Mucosa of rectum (tissue), 2 donors: ENCODE data around the gene SLC44A5.

Experiments used
- H3K27ac ChIP-seq, 2 donors: one replicate each; pipeline ENCODE4 v1.7.0; 2013; ENCODE audit warnings: inconsistent platforms in 2 of 2, low read depth in 2 of 2, low read length in 2 of 2
- H3K27me3 ChIP-seq, 2 donors: one replicate each; pipeline ENCODE4 v1.7.0; 2013; ENCODE audit warnings: low read length in 2 of 2; ENCODE audit not compliant: control insufficient read depth in 2 of 2, insufficient read depth in 2 of 2
- H3K36me3 ChIP-seq, 2 donors: one replicate each; pipeline ENCODE4 v1.7.0; 2013; ENCODE audit warnings: low read length in 2 of 2; ENCODE audit not compliant: control insufficient read depth in 2 of 2, insufficient read depth in 2 of 2
- H3K4me1 ChIP-seq, 2 donors: one replicate each; pipeline ENCODE4 v1.7.0; 2013; ENCODE audit warnings: low read length in 2 of 2, mild to moderate bottlenecking in 1 of 2; ENCODE audit not compliant: control insufficient read depth in 2 of 2, insufficient read depth in 2 of 2
- H3K4me3 ChIP-seq, 2 donors: one replicate each; pipeline ENCODE4 v1.7.0; 2013; ENCODE audit warnings: low read length in 2 of 2
- H3K9ac ChIP-seq, 2 donors: one replicate each; pipeline ENCODE4 v1.7.0; 2013; ENCODE audit warnings: low read length in 2 of 2, low read depth in 1 of 2, mild to moderate bottlenecking in 1 of 2
- H3K9me3 ChIP-seq, 2 donors: one replicate each; pipeline ENCODE4 v1.7.0; 2013; ENCODE audit warnings: low read length in 2 of 2; ENCODE audit not compliant: control insufficient read depth in 2 of 2
- donor health status: healthy.
- donor health status: Normal muscosa, but diverticular disease.

Gene SLC44A5

DNA sequence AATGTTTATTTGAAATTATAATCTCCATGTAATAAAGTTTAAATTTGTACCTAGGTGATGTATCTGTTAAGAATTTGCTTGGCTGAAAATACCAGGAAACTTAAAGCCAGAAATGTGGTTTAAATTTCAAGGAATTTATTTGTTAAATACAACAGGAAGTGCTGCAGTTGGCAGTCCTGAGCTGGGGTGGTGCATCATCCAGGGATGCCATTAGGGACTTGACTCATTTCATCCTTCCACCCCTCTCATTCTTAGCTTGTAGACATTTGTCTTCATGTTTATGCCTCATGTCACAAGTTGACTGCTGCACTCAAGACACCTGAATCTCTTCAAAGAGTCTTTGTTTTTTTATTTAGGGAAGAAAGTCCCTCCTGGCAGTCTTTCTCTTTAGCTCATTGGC lies 300.8 kb downstream of the SLC44A5 start:
- Histone ChIP-seq H3K4me1 (no peaks in the 10 kb centered on the region), H3K27me3 (no peaks in the 10 kb centered on the region), H3K27ac (no peak overlapping the region), H3K9ac (no peak overlapping the region), H3K4me3 (no peak overlapping the region), H3K36me3 (no peaks in the 10 kb centered on the region), H3K9me3 (no peaks in the 10 kb centered on the region)

DNA sequence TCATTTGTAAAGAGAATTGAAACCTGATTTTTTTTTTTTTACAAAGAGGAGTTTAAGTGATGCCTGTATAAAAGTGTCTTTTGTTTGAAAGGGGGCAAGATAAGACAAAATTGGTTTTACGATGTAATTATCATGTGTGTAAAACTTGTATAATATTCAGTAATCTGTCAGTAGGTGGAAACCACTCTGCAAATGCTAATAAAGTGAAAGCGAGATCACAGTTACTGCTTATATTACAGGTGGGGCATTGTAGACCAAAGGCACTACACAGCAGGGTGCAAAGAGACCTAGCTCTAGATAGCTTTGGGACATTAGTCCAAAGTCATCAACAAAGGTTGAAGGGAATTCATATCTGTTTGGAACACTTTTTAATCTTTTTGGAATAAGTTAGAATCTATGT lies 302.5 kb downstream of the SLC44A5 start:
- no peaks in the 10 kb centered on the region for H3K4me1 ChIP-seq
- no peaks in the 10 kb centered on the region for H3K9me3 ChIP-seq
- no peaks in the 10 kb centered on the region for H3K36me3 ChIP-seq
- H3K9ac ChIP-seq = no peak overlapping the region
- no peaks in the 10 kb centered on the region for H3K27me3 ChIP-seq
- H3K4me3 ChIP-seq = no peak overlapping the region
- no peak overlapping the region for H3K27ac ChIP-seq

GRCh38 chr1:75305061-75305460 lies 305.9 kb downstream of the SLC44A5 start:
- Histone ChIP-seq H3K27me3 (no peaks in the 10 kb centered on the region), H3K4me1 (no peaks in the 10 kb centered on the region)

DNA sequence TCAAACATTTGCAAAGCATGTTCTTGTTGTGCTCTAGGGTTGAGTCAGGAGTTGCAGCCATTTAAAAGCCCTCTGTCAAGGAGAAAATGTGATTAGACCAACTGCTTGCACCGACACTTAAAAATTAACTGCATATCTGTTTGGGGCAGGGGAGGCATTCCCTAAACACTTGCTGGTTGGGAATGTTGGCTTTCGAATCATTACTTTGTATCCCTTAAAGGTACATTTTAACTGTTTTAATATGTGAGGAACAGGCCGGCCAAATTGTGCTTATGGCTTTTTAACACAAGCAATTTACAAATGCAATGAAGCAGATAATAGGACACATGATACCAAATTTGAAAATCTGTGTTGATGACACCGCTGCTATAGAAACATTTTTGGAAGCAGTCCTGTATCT lies 317.6 kb downstream of the SLC44A5 start:
- H3K4me1 ChIP-seq = no peaks in the 10 kb centered on the region
- no peak overlapping the region for H3K27ac ChIP-seq

More at GRCh38 chr1:75305061-75305460, 305.9 kb downstream of the SLC44A5 start:
- Histone ChIP-seq H3K4me3 (no peak overlapping the region), H3K36me3 (no peaks in the 10 kb centered on the region), H3K9me3 (no peaks in the 10 kb centered on the region), H3K27ac (no peak overlapping the region), H3K9ac (no peak overlapping the region)

GRCh38 chr1:75292013-75292412 lies 318.9 kb downstream of the SLC44A5 start:
- Histone ChIP-seq H3K9ac (no peak overlapping the region), H3K4me1 (no peaks in the 10 kb centered on the region), H3K27me3 (no peaks in the 10 kb centered on the region), H3K36me3 (no peaks in the 10 kb centered on the region), H3K4me3 (no peak overlapping the region), H3K9me3 (no peaks in the 10 kb centered on the region), H3K27ac (no peak overlapping the region)

More for the DNA sequence above, 317.6 kb downstream of the SLC44A5 start:
- H3K9ac ChIP-seq = no peak overlapping the region
- no peaks in the 10 kb centered on the region for H3K36me3 ChIP-seq
- H3K9me3 ChIP-seq = no peaks in the 10 kb centered on the region
- H3K27me3 ChIP-seq = no peaks in the 10 kb centered on the region
- no peak overlapping the region for H3K4me3 ChIP-seq

DNA sequence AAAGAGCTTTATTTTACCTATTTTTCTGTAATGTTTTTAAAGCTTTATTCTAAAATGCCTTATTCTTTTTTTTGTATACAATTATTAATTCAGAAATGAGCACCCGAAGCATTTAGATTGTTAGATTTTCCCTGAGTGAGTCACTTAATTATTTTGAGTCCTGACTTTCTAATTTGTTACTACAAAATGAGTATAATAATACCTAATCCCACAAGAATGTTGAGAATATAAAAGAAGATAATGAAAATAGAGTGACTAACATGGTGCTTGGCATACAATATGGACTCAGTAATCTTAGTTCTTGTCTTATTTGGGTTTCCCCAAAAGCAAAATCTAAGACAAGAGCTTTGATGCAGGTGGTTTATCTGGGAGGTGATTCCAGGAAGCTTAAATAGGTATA lies 334.5 kb downstream of the SLC44A5 start:
- no peaks in the 10 kb centered on the region for H3K36me3 ChIP-seq
- H3K9me3 ChIP-seq = no peaks in the 10 kb centered on the region
- H3K27me3 ChIP-seq = no peaks in the 10 kb centered on the region
- no peak overlapping the region for H3K27ac ChIP-seq
- no peaks in the 10 kb centered on the region for H3K4me1 ChIP-seq
- no peak overlapping the region for H3K9ac ChIP-seq
- H3K4me3 ChIP-seq = no peak overlapping the region

DNA sequence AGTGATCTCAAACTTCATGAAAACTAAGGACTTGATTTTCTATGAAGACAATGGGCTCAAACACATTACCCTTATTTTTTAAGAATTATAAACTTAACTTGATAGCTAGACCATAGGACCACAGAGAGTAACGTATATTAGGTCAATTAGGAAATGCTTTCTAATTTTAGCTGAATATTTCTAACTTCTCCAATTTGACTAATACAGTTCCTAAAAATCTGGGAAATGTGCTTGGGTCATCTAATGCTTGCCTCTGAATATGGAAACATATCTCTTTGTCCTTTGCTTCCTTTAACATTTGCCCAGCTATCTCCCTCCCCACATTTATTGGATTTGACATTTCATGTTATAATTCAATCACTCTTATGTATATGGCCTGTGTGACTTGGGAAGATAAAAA lies 335.3 kb downstream of the SLC44A5 start:
- Histone ChIP-seq H3K27me3 (no peaks in the 10 kb centered on the region), H3K4me1 (no peaks in the 10 kb centered on the region), H3K4me3 (no peak overlapping the region), H3K27ac (no peak overlapping the region), H3K9me3 (no peaks in the 10 kb centered on the region), H3K36me3 (no peaks in the 10 kb centered on the region), H3K9ac (no peak overlapping the region)

- Histone ChIP-seq H3K4me1 (no peaks in the 10 kb centered on the region), H3K27me3 (no peaks in the 10 kb centered on the region), H3K9me3 (no peaks in the 10 kb centered on the region), H3K4me3 (no peak overlapping the region), H3K36me3 (no peaks in the 10 kb centered on the region), H3K9ac (no peak overlapping the region), H3K27ac (no peak overlapping the region)
These were observed 335.9 kb downstream of the SLC44A5 start for GRCh38 chr1:75274920-75275506.

DNA sequence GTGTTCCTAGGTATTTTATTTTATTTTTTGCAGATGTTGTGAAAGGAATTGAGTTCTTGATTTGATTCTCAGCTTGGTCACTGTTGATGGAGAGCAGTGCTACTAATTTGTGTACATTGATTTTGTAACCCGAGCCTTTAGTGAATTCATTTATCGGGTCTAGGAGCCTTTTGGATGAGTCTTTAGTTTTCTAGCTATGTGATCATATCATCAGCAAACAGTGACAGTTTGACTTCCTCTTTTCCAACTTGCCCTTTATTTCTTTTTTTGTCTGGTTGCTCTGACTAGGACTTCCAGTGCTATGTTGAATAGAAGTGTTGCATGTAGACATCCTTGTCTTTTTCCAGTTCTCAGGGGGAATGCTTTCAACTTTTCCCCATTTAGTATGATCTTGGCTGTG lies 337.8 kb downstream of the SLC44A5 start:
- Histone ChIP-seq H3K4me1 (no peaks in the 10 kb centered on the region), H3K36me3 (no peaks in the 10 kb centered on the region), H3K27ac (no peak overlapping the region), H3K9ac (no peak overlapping the region), H3K27me3 (no peaks in the 10 kb centered on the region), H3K9me3 (no peaks in the 10 kb centered on the region), H3K4me3 (no peak overlapping the region)

DNA sequence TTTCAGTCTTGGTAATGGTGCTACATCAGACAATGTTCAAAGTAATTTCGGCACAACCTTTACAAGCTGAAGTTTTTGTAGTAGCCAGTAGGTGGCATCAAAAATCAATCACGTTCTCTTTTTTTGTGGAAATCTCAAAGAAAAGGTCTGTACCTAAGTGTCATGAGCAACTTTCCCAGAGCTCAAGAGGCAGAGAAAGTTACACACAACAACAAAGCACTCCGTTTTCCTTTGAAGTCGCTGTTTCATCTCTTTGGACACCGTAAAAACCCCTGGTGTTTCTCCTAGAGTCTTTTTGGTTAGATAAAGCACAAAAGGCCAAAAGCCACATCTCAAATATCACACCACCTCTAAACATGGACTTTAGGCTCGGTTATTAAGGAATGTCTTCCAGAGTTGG lies 345.1 kb downstream of the SLC44A5 start:
- no peaks in the 10 kb centered on the region for H3K36me3 ChIP-seq
- no peaks in the 10 kb centered on the region for H3K4me1 ChIP-seq
- H3K27ac ChIP-seq = no peak overlapping the region
- H3K9me3 ChIP-seq = no peaks in the 10 kb centered on the region
- H3K4me3 ChIP-seq = no peak overlapping the region
- H3K9ac ChIP-seq = no peak overlapping the region
- H3K27me3 ChIP-seq = no peaks in the 10 kb centered on the region

GRCh38 chr1:75264112-75264511 lies 346.8 kb downstream of the SLC44A5 start:
- Histone ChIP-seq H3K4me3 (no peak overlapping the region), H3K9ac (no peak overlapping the region), H3K9me3 (no peaks in the 10 kb centered on the region), H3K27me3 (no peaks in the 10 kb centered on the region), H3K4me1 (no peaks in the 10 kb centered on the region), H3K36me3 (no peaks in the 10 kb centered on the region), H3K27ac (no peak overlapping the region)
